ENCODE measurements around the gene CERS3. TPM values are rescaled to one million over a fixed set of nuclear protein-coding genes. Genes with fewer than 3 reads are reported as not detected.

Gene CERS3
- total and polyA plus RNA-seq, 4 donors: not detected

- Histone ChIP-seq H3K4me3 (ENCODE audit: low read depth in 1 of 3, low read length in 3 of 3) (no peak overlapping the region), H3K27ac (ENCODE audit: low read depth in 1 of 2, low read length in 2 of 2) (peak overlapping the region in 1 of 2 donors; percentile 90), H3K27me3 (ENCODE audit: control insufficient read depth in 4 of 4, insufficient read depth in 4 of 4, low read length in 3 of 4) (no peaks in the 10 kb centered on the region), H3K9ac (ENCODE audit: low read depth in 1 of 2, low read length in 2 of 2) (no peak overlapping the region), H3K4me1 (ENCODE audit: control insufficient read depth in 4 of 4, insufficient read depth in 4 of 4, low read length in 3 of 4) (peaks cover 10 to 20% (median 14%) of the 10 kb centered on the region in 4 donors), H3K9me3 (ENCODE audit: control insufficient read depth in 4 of 4, low read length in 3 of 4) (no peaks in the 10 kb centered on the region), H3K36me3 (ENCODE audit: control insufficient read depth in 4 of 4, insufficient read depth in 3 of 4, low read depth in 1 of 4, low read length in 3 of 4) (no peaks in the 10 kb centered on the region)
- TF ChIP-seq MAX (IDR thresholded peaks at IDR 0.05) (no peak), FOXA2 (IDR thresholded peaks at IDR 0.05) (no peak), YY1 (IDR thresholded peaks at IDR 0.05) (no peak), FOXA1 (IDR thresholded peaks at IDR 0.05) (no peak)
- DNase-seq (ENCODE audit: low spot score): no peak
- 57% methylated on average over 3 of the region's 3 CpGs for WGBS
These were observed 10.9 kb downstream of the CERS3 start for GRCh38 chr15:100517846-100518245.

GRCh38 chr15:100516643-100517512, 11.9 kb downstream of the CERS3 start:
- Histone ChIP-seq H3K9me3 (ENCODE audit: control insufficient read depth in 4 of 4, low read length in 3 of 4) (no peaks in the 10 kb centered on the region), H3K27me3 (ENCODE audit: control insufficient read depth in 4 of 4, insufficient read depth in 4 of 4, low read length in 3 of 4) (no peaks in the 10 kb centered on the region), H3K4me1 (ENCODE audit: control insufficient read depth in 4 of 4, insufficient read depth in 4 of 4, low read length in 3 of 4) (peaks cover 10 to 20% (median 14%) of the 10 kb centered on the region in 4 donors), H3K4me3 (ENCODE audit: low read depth in 1 of 3, low read length in 3 of 3) (no peak overlapping the region), H3K27ac (ENCODE audit: low read depth in 1 of 2, low read length in 2 of 2) (peak overlapping the region; percentile 63 to 90), H3K9ac (ENCODE audit: low read depth in 1 of 2, low read length in 2 of 2) (no peak overlapping the region), H3K36me3 (ENCODE audit: control insufficient read depth in 4 of 4, insufficient read depth in 3 of 4, low read depth in 1 of 4, low read length in 3 of 4) (no peaks in the 10 kb centered on the region)
- no peak for TF ChIP-seq REST (IDR thresholded peaks at IDR 0.05)
- TF ChIP-seq MAX (IDR thresholded peaks at IDR 0.05): peak; percentile 35
- TF ChIP-seq FOXA2 (IDR thresholded peaks at IDR 0.05): peak; percentile 89
- TF ChIP-seq SP1 (IDR thresholded peaks at IDR 0.05): peak; percentile 83
- peak in 1 of 2 donors; percentile 18 for TF ChIP-seq EGR1 (IDR thresholded peaks at IDR 0.05; ENCODE audit: low read depth in 2 of 2)
- peak; percentile 24 for TF ChIP-seq NR2F2 (IDR thresholded peaks at IDR 0.05)
- peak; percentile 41 for TF ChIP-seq YY1 (IDR thresholded peaks at IDR 0.05)
- TF ChIP-seq ZBTB33 (IDR thresholded peaks at IDR 0.05): peak; percentile 32
- no peak for TF ChIP-seq TAF1 (conservative IDR thresholded peaks at IDR 0.05)
- peak; percentile 16 to 34 for TF ChIP-seq RAD21 (IDR thresholded peaks at IDR 0.05)
- TF ChIP-seq FOXA1 (IDR thresholded peaks at IDR 0.05): peak; percentile 59
- TF ChIP-seq RXRA (IDR thresholded peaks at IDR 0.05): peak in 1 of 2 donors; percentile 52
- peak in 1 of 2 donors; percentile 19 for TF ChIP-seq GABPA (IDR thresholded peaks at IDR 0.05 in 1 of 2, conservative IDR thresholded peaks at IDR 0.05 in 1 of 2)
- peak; percentile 30 for TF ChIP-seq ATF3 (IDR thresholded peaks at IDR 0.05)
- peak in 1 of 2 donors; percentile 51 for TF ChIP-seq JUND (IDR thresholded peaks at IDR 0.05)
- TF ChIP-seq HNF4A (conservative IDR thresholded peaks at IDR 0.05): peak; percentile 45 to 55
- TF ChIP-seq HNF4G (IDR thresholded peaks at IDR 0.05): peak; percentile 30
- TF ChIP-seq CTCF (IDR thresholded peaks at IDR 0.05; ENCODE audit: low read depth, low read length, missing input control): no peak
- no peak for DNase-seq (ENCODE audit: low spot score)
- 26% methylated on average over 5 of the region's 5 CpGs for WGBS

Data from liver (tissue), 9 donors.